Memory B cell (primary cell): ENCODE results near the gene MRGPRD.
A peak's percentile ranks its signal among the peaks of the same experiment; 100 is the strongest.

Experiments
- ATAC-seq: fragments of 150-1000 bp; cut with Tn5 transposase; 2 replicates; pipeline ENCODE4 v1.10.0; 2021; ENCODE audit warnings: low read depth, mild to moderate bottlenecking, moderate library complexity
- DNase-seq, 2 donors: peaks; one replicate each; pipeline ENCODE4 v3.0.0; 2022; ENCODE audit warnings: low spot score in 2 of 2
- H3K27ac Mint-ChIP-seq: one replicate; pipeline ENCODE4 v1.8.0; 2022; ENCODE audit warnings: mild to moderate bottlenecking, moderate library complexity, mixed read lengths
- H3K27me3 Mint-ChIP-seq: one replicate; pipeline ENCODE4 v1.8.0; 2022; ENCODE audit warnings: mixed read lengths
- H3K36me3 Mint-ChIP-seq: one replicate; pipeline ENCODE4 v1.8.0; 2022; ENCODE audit warnings: mild to moderate bottlenecking, mixed read lengths
- H3K4me1 Mint-ChIP-seq: one replicate; pipeline ENCODE4 v1.8.0; 2022; ENCODE audit warnings: mixed read lengths
- H3K4me3 Mint-ChIP-seq: one replicate; pipeline ENCODE4 v1.8.0; 2022; ENCODE audit warnings: mild to moderate bottlenecking, moderate library complexity, mixed read lengths
- H3K9me3 Mint-ChIP-seq: one replicate; pipeline ENCODE4 v1.8.0; 2022; ENCODE audit warnings: mixed read lengths

The MRGPRD gene

GRCh38 chr11:68980776-68981065, at the start of gene MRGPRD:
MRGPRD (minus strand) TSS chr11:68980986; CDS start chr11:68980986, 0 bp downstream.
- Mint-ChIP-seq H3K4me3 (no peak within 1 kb of the TSS), H3K36me3 (no peaks in the 10 kb centered on the region), H3K9me3 (peaks cover 10% of the 10 kb centered on the region), H3K4me1 (no peaks in the 10 kb centered on the region), H3K27me3 (peaks cover 9% of the 10 kb centered on the region), H3K27ac (no peak within 1 kb of the TSS)
- no peak for DNase-seq
- no peak for ATAC-seq

GRCh38 chr11:69030301-69030700, 49.5 kb upstream of the MRGPRD start:
- Mint-ChIP-seq H3K9me3 (no peaks in the 10 kb centered on the region), H3K27me3 (peaks cover 4% of the 10 kb centered on the region), H3K27ac (no peak overlapping the region), H3K36me3 (no peaks in the 10 kb centered on the region), H3K4me3 (no peak overlapping the region), H3K4me1 (peaks cover 2% of the 10 kb centered on the region)
- DNase-seq (no peak), ATAC-seq (no peak)

- ATAC-seq (no peak), DNase-seq (no peak)
- no peak overlapping the region for H3K27ac Mint-ChIP-seq
- peaks cover under 1% of the 10 kb centered on the region for H3K4me1 Mint-ChIP-seq
- H3K4me3 Mint-ChIP-seq: no peak overlapping the region
- peaks cover 2% of the 10 kb centered on the region for H3K27me3 Mint-ChIP-seq
- H3K9me3 Mint-ChIP-seq: no peaks in the 10 kb centered on the region
- no peaks in the 10 kb centered on the region for H3K36me3 Mint-ChIP-seq
Observed at GRCh38 chr11:69027704-69028372, 47.1 kb upstream of the MRGPRD start.

- DNase-seq: no peak
- H3K4me1 Mint-ChIP-seq: no peaks in the 10 kb centered on the region
Observed at GRCh38 chr11:69024509-69024908, 43.7 kb upstream of the MRGPRD start.

GRCh38 chr11:69022260-69022659, 41.5 kb upstream of the MRGPRD start:
- no peaks in the 10 kb centered on the region for H3K36me3 Mint-ChIP-seq
- peaks cover 1% of the 10 kb centered on the region for H3K27me3 Mint-ChIP-seq
- DNase-seq (no peak), ATAC-seq (no peak)
- H3K4me3 Mint-ChIP-seq: no peak overlapping the region
- H3K27ac Mint-ChIP-seq: no peak overlapping the region
- H3K4me1 Mint-ChIP-seq: no peaks in the 10 kb centered on the region
- no peaks in the 10 kb centered on the region for H3K9me3 Mint-ChIP-seq

More at GRCh38 chr11:69024509-69024908, 43.7 kb upstream of the MRGPRD start:
- H3K4me3 Mint-ChIP-seq: no peak overlapping the region
- H3K27ac Mint-ChIP-seq: no peak overlapping the region
- ATAC-seq: no peak
- H3K9me3 Mint-ChIP-seq: no peaks in the 10 kb centered on the region
- H3K27me3 Mint-ChIP-seq: no peaks in the 10 kb centered on the region
- H3K36me3 Mint-ChIP-seq: no peaks in the 10 kb centered on the region

GRCh38 chr11:69018924-69019323, 38.1 kb upstream of the MRGPRD start:
- H3K27me3 Mint-ChIP-seq: peaks cover 9% of the 10 kb centered on the region
- H3K27ac Mint-ChIP-seq: no peak overlapping the region
- H3K4me1 Mint-ChIP-seq: no peaks in the 10 kb centered on the region
- ATAC-seq: no peak
- no peak overlapping the region for H3K4me3 Mint-ChIP-seq
- DNase-seq: no peak
- no peaks in the 10 kb centered on the region for H3K36me3 Mint-ChIP-seq
- H3K9me3 Mint-ChIP-seq: peaks cover 8% of the 10 kb centered on the region

- Mint-ChIP-seq H3K27ac (no peak overlapping the region), H3K9me3 (peaks cover 8% of the 10 kb centered on the region), H3K27me3 (peaks cover 11% of the 10 kb centered on the region), H3K4me3 (no peak overlapping the region), H3K4me1 (no peaks in the 10 kb centered on the region), H3K36me3 (no peaks in the 10 kb centered on the region)
- ATAC-seq (no peak), DNase-seq (no peak)
Observed at GRCh38 chr11:69017951-69018350, 37.2 kb upstream of the MRGPRD start.

- no peaks in the 10 kb centered on the region for H3K36me3 Mint-ChIP-seq
- DNase-seq (no peak), ATAC-seq (no peak)
- H3K4me1 Mint-ChIP-seq: peaks cover 3% of the 10 kb centered on the region
- no peak overlapping the region for H3K4me3 Mint-ChIP-seq
- H3K27me3 Mint-ChIP-seq: peaks cover 22% of the 10 kb centered on the region
- H3K27ac Mint-ChIP-seq: no peak overlapping the region
- peaks cover 8% of the 10 kb centered on the region for H3K9me3 Mint-ChIP-seq
Observed at GRCh38 chr11:69014898-69015549, 34.2 kb upstream of the MRGPRD start.

- peaks cover 25% of the 10 kb centered on the region for H3K27me3 Mint-ChIP-seq
- H3K27ac Mint-ChIP-seq: no peak overlapping the region
- no peak overlapping the region for H3K4me3 Mint-ChIP-seq
- no peaks in the 10 kb centered on the region for H3K36me3 Mint-ChIP-seq
- H3K9me3 Mint-ChIP-seq: peaks cover 8% of the 10 kb centered on the region
- ATAC-seq (no peak), DNase-seq (no peak)
- peaks cover 3% of the 10 kb centered on the region for H3K4me1 Mint-ChIP-seq
Observed at GRCh38 chr11:69014084-69014851, 33.5 kb upstream of the MRGPRD start.

- peak within 1 kb of the TSS; percentile 32 for H3K4me3 Mint-ChIP-seq
- H3K27me3 Mint-ChIP-seq: peaks cover 25% of the 10 kb centered on the region
- no peaks in the 10 kb centered on the region for H3K36me3 Mint-ChIP-seq
- ATAC-seq (peak; percentile 53), DNase-seq (no peak)
- H3K27ac Mint-ChIP-seq: no peak within 1 kb of the TSS
- H3K4me1 Mint-ChIP-seq: peaks cover 3% of the 10 kb centered on the region
- peaks cover 8% of the 10 kb centered on the region for H3K9me3 Mint-ChIP-seq
Observed at GRCh38 chr11:69013009-69013951, 32.5 kb upstream of the MRGPRD start, which contains the start of gene MRGPRF. MRGPRF (minus strand) TSS chr11:69013246; CDS start chr11:69009901, 3,345 bp downstream.

- Mint-ChIP-seq H3K27ac (no peak overlapping the region), H3K9me3 (peaks cover 8% of the 10 kb centered on the region), H3K36me3 (no peaks in the 10 kb centered on the region), H3K27me3 (peaks cover 25% of the 10 kb centered on the region), H3K4me3 (peak overlapping the region; percentile 32), H3K4me1 (peaks cover 3% of the 10 kb centered on the region)
- DNase-seq (no peak), ATAC-seq (no peak)
Observed at GRCh38 chr11:69012092-69013008, 31.6 kb upstream of the MRGPRD start.

GRCh38 chr11:69011624-69012091, 30.9 kb upstream of the MRGPRD start:
- Mint-ChIP-seq H3K4me3 (peak overlapping the region; percentile 33), H3K9me3 (peaks cover 6% of the 10 kb centered on the region), H3K27ac (peak overlapping the region; percentile 45), H3K4me1 (peaks cover 3% of the 10 kb centered on the region), H3K27me3 (peaks cover 23% of the 10 kb centered on the region), H3K36me3 (no peaks in the 10 kb centered on the region)
- DNase-seq (no peak), ATAC-seq (no peak)
